OCI-LY7 (cell line): ENCODE data around the gene UBA5. TPM values are rescaled to one million over a fixed set of nuclear protein-coding genes. Genes with fewer than 3 reads are reported as not detected.

Experiments
- BruUV-seq: library from RNA; stranded (reverse); fragments of 400-500 nt; replicated peaks from 2 replicates; lab custom pipeline; 2021; lab: Mats Ljungman, UMichigan
- CTCF ChIA-PET: fragments of 300-600 bp; sonication (Branson Sonifier 250); formaldehyde crosslinking; loops from one replicate; lab custom pipeline; 2022; ENCODE audit warnings: antibody characterized with exemption; ENCODE audit not compliant: unreplicated experiment; lab: Charles Lee
- POLR2A ChIA-PET: fragments of 300-600 bp; sonication (Branson Sonifier 250); formaldehyde crosslinking; loops from one replicate; lab custom pipeline; 2022; ENCODE audit warnings: antibody characterized with exemption; lab: Charles Lee
- DNase-seq: peaks from one replicate; pipeline ENCODE4 v3.0.0-alpha.2; 2015; ENCODE audit warnings: low spot score
- H2AFZ ChIP-seq: fragments of 200-600 bp; sonication (generic), shearing (Covaris generic); 2 replicates; pipeline ENCODE4 v1.6.1; 2014; ENCODE audit warnings: mild to moderate bottlenecking, antibody characterized with exemption, low read length, moderate library complexity
- H3K27ac ChIP-seq: fragments of 200-600 bp; sonication (generic); 2 replicates; pipeline ENCODE4 v1.5.1; 2014; ENCODE audit warnings: mixed run types, low read depth, mild to moderate bottlenecking, moderate library complexity, low read length, inconsistent platforms; ENCODE audit not compliant: poor library complexity, severe bottlenecking
- H3K36me3 ChIP-seq: fragments of 200-600 bp; sonication (generic); 2 replicates; pipeline ENCODE4 v1.6.1; 2014; ENCODE audit warnings: mild to moderate bottlenecking, antibody characterized with exemption, low read length, moderate library complexity, mixed read lengths; ENCODE audit not compliant: insufficient read depth
- H3K4me1 ChIP-seq: fragments of 200-600 bp; sonication (generic); 2 replicates; pipeline ENCODE4 v1.5.1; 2014; ENCODE audit warnings: mild to moderate bottlenecking, low read length; ENCODE audit not compliant: insufficient read depth, poor library complexity, severe bottlenecking
- H3K4me2 ChIP-seq: fragments of 200-600 bp; sonication (generic); 2 replicates; pipeline ENCODE4 v1.6.1; 2014; ENCODE audit warnings: mild to moderate bottlenecking, low read length
- H3K4me3 ChIP-seq: fragments of 200-600 bp; sonication (generic); 2 replicates; pipeline ENCODE4 v1.5.1; 2014; ENCODE audit warnings: mild to moderate bottlenecking, low read depth, low read length; ENCODE audit not compliant: poor library complexity, severe bottlenecking
- H3K79me2 ChIP-seq: fragments of 200-600 bp; sonication (generic); 2 replicates; pipeline ENCODE4 v1.6.1; 2016; ENCODE audit warnings: low read depth, mild to moderate bottlenecking, low read length, moderate library complexity, mixed read lengths; ENCODE audit not compliant: insufficient read depth
- H3K9me2 ChIP-seq: fragments of 200-600 bp; sonication (generic); 2 replicates; pipeline ENCODE4 v1.6.1; 2016; ENCODE audit warnings: mild to moderate bottlenecking, low read length, mixed read lengths; ENCODE audit not compliant: insufficient read depth
- H3K9me3 ChIP-seq: fragments of 200-600 bp; sonication (generic); 2 replicates; pipeline ENCODE4 v1.6.1; 2014; ENCODE audit warnings: mild to moderate bottlenecking, mixed run types, low read length, mixed read lengths
- H4K20me1 ChIP-seq: fragments of 200-600 bp; sonication (generic); 2 replicates; pipeline ENCODE4 v1.6.1; 2014; ENCODE audit warnings: mild to moderate bottlenecking, antibody characterized with exemption, low read length, moderate library complexity, mixed read lengths; ENCODE audit not compliant: insufficient read depth
- EZH2phosphoT487 ChIP-seq: fragments of 200-600 bp; sonication (generic); IDR thresholded peaks from 2 replicates; pipeline ENCODE4 v1.6.1; 2018; ENCODE audit warnings: low read depth, borderline replicate concordance, mild to moderate bottlenecking, mixed run types, antibody characterized with exemption, low read length, moderate library complexity, mixed read lengths
- intact Hi-C: fragments of 100-400 bp; cut with micrococcal nuclease; formaldehyde crosslinking; loops from one replicate; pipeline ENCODE4 v1.10.0; 2022; ENCODE audit not compliant: unreplicated experiment
- total RNA-seq, 2 experiments: library from RNA; depleted of rRNA in 1 of 2; stranded (reverse); fragments of >200 nt in 1 of 2; shearing (Covaris generic) in 1 of 2; gene quantifications; 2 replicates each; pipeline ENCODE4 v1.2.3, GENCODE V29; 2014 to 2022
- TF ChIP-seq, protein P1 (sequence below): fragments of 200-600 bp; sonication (generic); conservative IDR thresholded peaks from 2 replicates; pipeline ENCODE4 v1.5.1; 2014; ENCODE audit warnings: mild to moderate bottlenecking, antibody characterized with exemption, low read length, moderate library complexity, mixed read lengths

Gene UBA5
- total RNA-seq, 2 experiments from 2014 or later = 45.2 to 47.5 TPM

DNA sequence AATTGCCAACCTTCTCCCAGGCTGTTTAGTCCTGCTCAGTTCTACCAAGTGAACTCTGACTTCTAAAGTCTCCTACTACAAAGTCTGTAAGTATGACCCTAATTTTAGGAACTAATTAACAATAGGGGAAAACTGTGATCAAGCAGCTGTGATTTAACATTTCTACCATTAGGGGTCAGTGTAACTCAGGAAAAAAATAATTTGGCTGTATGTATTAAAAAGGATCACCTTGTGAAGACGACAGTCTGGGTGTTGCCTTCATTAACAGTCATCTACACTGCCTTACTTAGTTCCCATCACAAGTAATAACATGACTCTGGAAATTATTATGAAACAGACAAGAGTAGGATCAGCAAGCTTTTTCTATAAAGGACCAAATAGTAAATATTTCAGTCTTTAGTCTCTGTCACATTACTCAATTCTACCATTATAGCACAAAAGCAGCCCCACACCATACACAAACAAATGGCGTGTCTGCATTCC lies 66.3 kb downstream of the UBA5 start:
- ChIA-PET POLR2A (interaction anchor here (0.6 to 1.4 kb wide), 4 partner anchors 101 to 1053 kb away, joined by 3 to 4 read pairs (median 3); no protein-coding TSS in a partner anchor), CTCF (no interaction called here)
- BruUV-seq = no TSS peak
- Histone ChIP-seq H3K9me2 (no peaks in the 10 kb centered on the region), H3K36me3 (no peaks in the 10 kb centered on the region), H3K4me1 (peaks cover 11% of the 10 kb centered on the region), H4K20me1 (no peaks in the 10 kb centered on the region), H3K4me2 (no peak overlapping the region), H3K9me3 (no peaks in the 10 kb centered on the region), H3K27ac (no peak overlapping the region), H3K79me2 (peaks cover 3% of the 10 kb centered on the region; the same call in 1 of the 2 replicates), H3K4me3 (no peak overlapping the region), H2AFZ (no peak overlapping the region)
- intact Hi-C loops = loop anchor here (5.0 to 10.0 kb wide), 4 partner anchors 316 to 696 kb away; no protein-coding TSS in a partner anchor
- TF ChIP-seq, protein P1, sequence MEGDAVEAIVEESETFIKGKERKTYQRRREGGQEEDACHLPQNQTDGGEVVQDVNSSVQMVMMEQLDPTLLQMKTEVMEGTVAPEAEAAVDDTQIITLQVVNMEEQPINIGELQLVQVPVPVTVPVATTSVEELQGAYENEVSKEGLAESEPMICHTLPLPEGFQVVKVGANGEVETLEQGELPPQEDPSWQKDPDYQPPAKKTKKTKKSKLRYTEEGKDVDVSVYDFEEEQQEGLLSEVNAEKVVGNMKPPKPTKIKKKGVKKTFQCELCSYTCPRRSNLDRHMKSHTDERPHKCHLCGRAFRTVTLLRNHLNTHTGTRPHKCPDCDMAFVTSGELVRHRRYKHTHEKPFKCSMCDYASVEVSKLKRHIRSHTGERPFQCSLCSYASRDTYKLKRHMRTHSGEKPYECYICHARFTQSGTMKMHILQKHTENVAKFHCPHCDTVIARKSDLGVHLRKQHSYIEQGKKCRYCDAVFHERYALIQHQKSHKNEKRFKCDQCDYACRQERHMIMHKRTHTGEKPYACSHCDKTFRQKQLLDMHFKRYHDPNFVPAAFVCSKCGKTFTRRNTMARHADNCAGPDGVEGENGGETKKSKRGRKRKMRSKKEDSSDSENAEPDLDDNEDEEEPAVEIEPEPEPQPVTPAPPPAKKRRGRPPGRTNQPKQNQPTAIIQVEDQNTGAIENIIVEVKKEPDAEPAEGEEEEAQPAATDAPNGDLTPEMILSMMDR = peak; percentile 93
- no peak for TF ChIP-seq EZH2phosphoT487
- DNase-seq = peak; percentile 63

Other genes starting within 250 kb of the UBA5 start
- gene DNAJC13, start 242.8 kb upstream of the UBA5 start, total RNA-seq (2014; rRNA removed; shearing (Covaris generic)) = 22.8 and 30.7 TPM in 2 replicates
- 42.7 and 46.1 TPM in 2 replicates for gene DNAJC13, start 242.8 kb upstream of the UBA5 start, total RNA-seq (2022)
- 2.1 and 2.4 TPM in 2 replicates for gene ACKR4, start 63.1 kb upstream of the UBA5 start, total RNA-seq (2014; rRNA removed; shearing (Covaris generic))
- 2.5 and 3.8 TPM in 2 replicates for gene ACKR4, start 63.1 kb upstream of the UBA5 start, total RNA-seq (2022)
- 18.5 and 25.7 TPM in 2 replicates for gene ACAD11, start 520 bp upstream of the UBA5 start, total RNA-seq (2014; rRNA removed; shearing (Covaris generic))
- 21.7 and 23.5 TPM in 2 replicates for gene ACAD11, start 520 bp upstream of the UBA5 start, total RNA-seq (2022)
- 7.9 and 10.6 TPM in 2 replicates for gene NPHP3, start 62.1 kb downstream of the UBA5 start, total RNA-seq (2014; rRNA removed; shearing (Covaris generic))
- gene NPHP3, start 62.1 kb downstream of the UBA5 start, total RNA-seq (2022) = 8.5 and 9.8 TPM in 2 replicates